ENCODE data around the gene RPL5.

DNA sequence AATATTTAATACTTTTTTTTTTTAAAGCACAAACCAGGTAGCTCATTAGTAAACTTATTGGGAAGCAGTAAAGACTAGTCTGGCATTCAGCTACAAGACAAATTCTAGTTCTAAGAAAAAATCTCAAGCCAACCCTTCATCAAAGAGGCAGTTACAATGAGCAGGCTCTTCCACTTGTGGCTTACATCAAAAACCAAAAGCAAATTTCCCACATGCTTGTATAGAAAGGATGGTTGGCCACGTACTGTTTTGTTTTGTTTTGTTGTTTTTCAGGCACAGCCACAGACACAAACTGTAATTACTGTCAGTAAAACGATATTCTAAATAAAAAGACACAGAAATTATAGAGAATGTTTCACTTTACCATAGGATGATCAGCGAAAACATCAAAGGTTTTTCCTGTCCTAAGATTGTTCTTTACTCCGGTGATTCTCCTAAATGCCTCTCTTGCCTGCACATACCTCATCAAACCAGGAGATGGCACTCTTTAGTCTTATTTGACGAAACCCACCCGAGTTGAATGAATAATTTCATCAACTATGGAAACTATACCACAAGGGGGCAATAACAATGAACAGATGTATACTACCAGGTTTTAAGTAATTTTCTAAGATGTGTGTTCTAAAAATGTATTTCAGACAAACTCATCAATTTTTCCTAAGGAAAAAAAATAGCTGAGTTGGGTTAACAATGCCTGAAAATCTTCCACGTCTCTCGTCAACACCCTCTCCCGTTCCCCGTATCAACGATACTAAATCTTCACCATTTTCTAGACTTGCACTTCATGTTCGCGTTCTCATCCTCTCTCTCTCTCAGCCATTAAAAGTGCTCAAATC lies 26.9 kb downstream of the RPL5 start:
- TF ChIP-seq, protein P1, sequence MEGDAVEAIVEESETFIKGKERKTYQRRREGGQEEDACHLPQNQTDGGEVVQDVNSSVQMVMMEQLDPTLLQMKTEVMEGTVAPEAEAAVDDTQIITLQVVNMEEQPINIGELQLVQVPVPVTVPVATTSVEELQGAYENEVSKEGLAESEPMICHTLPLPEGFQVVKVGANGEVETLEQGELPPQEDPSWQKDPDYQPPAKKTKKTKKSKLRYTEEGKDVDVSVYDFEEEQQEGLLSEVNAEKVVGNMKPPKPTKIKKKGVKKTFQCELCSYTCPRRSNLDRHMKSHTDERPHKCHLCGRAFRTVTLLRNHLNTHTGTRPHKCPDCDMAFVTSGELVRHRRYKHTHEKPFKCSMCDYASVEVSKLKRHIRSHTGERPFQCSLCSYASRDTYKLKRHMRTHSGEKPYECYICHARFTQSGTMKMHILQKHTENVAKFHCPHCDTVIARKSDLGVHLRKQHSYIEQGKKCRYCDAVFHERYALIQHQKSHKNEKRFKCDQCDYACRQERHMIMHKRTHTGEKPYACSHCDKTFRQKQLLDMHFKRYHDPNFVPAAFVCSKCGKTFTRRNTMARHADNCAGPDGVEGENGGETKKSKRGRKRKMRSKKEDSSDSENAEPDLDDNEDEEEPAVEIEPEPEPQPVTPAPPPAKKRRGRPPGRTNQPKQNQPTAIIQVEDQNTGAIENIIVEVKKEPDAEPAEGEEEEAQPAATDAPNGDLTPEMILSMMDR (IDR thresholded peaks at IDR 0.05; ENCODE audit: poor library complexity, severe bottlenecking): peak; percentile 99
- no peak for TF ChIP-seq POLR2AphosphoS5 (IDR thresholded peaks at IDR 0.05)
- no peak for TF ChIP-seq MXI1 (conservative IDR thresholded peaks at IDR 0.05; ENCODE audit: poor library complexity, severe bottlenecking)
- no peak for TF ChIP-seq EP300 (conservative IDR thresholded peaks at IDR 0.05; ENCODE audit: poor library complexity, severe bottlenecking)
- TF ChIP-seq, protein P2, sequence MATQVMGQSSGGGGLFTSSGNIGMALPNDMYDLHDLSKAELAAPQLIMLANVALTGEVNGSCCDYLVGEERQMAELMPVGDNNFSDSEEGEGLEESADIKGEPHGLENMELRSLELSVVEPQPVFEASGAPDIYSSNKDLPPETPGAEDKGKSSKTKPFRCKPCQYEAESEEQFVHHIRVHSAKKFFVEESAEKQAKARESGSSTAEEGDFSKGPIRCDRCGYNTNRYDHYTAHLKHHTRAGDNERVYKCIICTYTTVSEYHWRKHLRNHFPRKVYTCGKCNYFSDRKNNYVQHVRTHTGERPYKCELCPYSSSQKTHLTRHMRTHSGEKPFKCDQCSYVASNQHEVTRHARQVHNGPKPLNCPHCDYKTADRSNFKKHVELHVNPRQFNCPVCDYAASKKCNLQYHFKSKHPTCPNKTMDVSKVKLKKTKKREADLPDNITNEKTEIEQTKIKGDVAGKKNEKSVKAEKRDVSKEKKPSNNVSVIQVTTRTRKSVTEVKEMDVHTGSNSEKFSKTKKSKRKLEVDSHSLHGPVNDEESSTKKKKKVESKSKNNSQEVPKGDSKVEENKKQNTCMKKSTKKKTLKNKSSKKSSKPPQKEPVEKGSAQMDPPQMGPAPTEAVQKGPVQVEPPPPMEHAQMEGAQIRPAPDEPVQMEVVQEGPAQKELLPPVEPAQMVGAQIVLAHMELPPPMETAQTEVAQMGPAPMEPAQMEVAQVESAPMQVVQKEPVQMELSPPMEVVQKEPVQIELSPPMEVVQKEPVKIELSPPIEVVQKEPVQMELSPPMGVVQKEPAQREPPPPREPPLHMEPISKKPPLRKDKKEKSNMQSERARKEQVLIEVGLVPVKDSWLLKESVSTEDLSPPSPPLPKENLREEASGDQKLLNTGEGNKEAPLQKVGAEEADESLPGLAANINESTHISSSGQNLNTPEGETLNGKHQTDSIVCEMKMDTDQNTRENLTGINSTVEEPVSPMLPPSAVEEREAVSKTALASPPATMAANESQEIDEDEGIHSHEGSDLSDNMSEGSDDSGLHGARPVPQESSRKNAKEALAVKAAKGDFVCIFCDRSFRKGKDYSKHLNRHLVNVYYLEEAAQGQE (IDR thresholded peaks at IDR 0.05; ENCODE audit: borderline replicate concordance): no peak
- TF ChIP-seq EZH2 (IDR thresholded peaks at IDR 0.05; ENCODE audit: borderline replicate concordance, insufficient read depth, low read length, poor library complexity, severe bottlenecking): no peak
- no peak for TF ChIP-seq TAF1 (IDR thresholded peaks at IDR 0.05; ENCODE audit: low read depth)
- TF ChIP-seq RAD21 (conservative IDR thresholded peaks at IDR 0.05): peak; percentile 96

Measured in neural cell (in vitro differentiated cells).